HCT116 (cell line): ENCODE results near the gene STRA8. TPM values are rescaled to one million over a fixed set of nuclear protein-coding genes. Genes with fewer than 3 reads are reported as not detected.

Source experiments
- ATAC-seq: fragments of 200-7000 bp; cut with Tn5 transposase; 2 replicates; pipeline ENCODE4 v1.9.1; 2020; ENCODE audit warnings: mild to moderate bottlenecking, moderate library complexity
- BruUV-seq: library from RNA; stranded (reverse); fragments of 400-500 nt; replicated peaks from 2 replicates; lab custom pipeline; 2021; lab: Mats Ljungman, UMichigan
- CTCF ChIA-PET: fragments of 300-600 bp; sonication (Branson Sonifier 250); formaldehyde crosslinking; loops from one replicate; lab custom pipeline; 2021; ENCODE audit warnings: antibody characterized with exemption; lab: Charles Lee
- POLR2A ChIA-PET: fragments of 300-600, 350-600 bp; sonication (Branson Sonifier 250); formaldehyde crosslinking; loops from one replicate; lab custom pipeline; 2021; ENCODE audit warnings: antibody characterized with exemption; lab: Charles Lee
- RAD21 ChIA-PET, 2 experiments: fragments of 300-600 bp; sonication (Branson Sonifier 250); formaldehyde crosslinking; loops; one replicate each; lab custom pipeline; 2023; ENCODE audit warnings: low total read pairs in 2 of 2; ENCODE audit not compliant: uncharacterized antibody in 2 of 2, unreplicated experiment in 2 of 2, low non-redundant PET in 1 of 2; lab: Charles Lee
- DNase-seq: peaks from one replicate; pipeline ENCODE4 v3.0.0-alpha.2; 2010; ENCODE audit warnings: low read depth, low spot score
- H2AFZ ChIP-seq: fragments of 200-600 bp; shearing (Covaris generic), sonication (generic); 2 replicates; pipeline ENCODE4 v1.6.1; 2017; ENCODE audit warnings: low read depth, mixed run types, mixed read lengths, antibody characterized with exemption, low read length; ENCODE audit not compliant: poor library complexity, severe bottlenecking
- H3K27ac ChIP-seq: 2 replicates; pipeline ENCODE4 v1.5.1; 2012; ENCODE audit warnings: low read depth, low read length
- H3K27me3 ChIP-seq: fragments of 200-600 bp; sonication (generic); 2 replicates; pipeline ENCODE4 v1.6.1; 2016; ENCODE audit warnings: mixed run types, low read length, mixed read lengths; ENCODE audit not compliant: insufficient read depth
- H3K36me3 ChIP-seq, 2 experiments: fragments of 200-500 bp in 1 of 2; fragments of 200-600 bp in 1 of 2; sonication (Bioruptor generic) in 1 of 2; sonication (generic) in 1 of 2; 2 replicates each; pipeline versions ENCODE4 v1.5.1 to v1.6.1; 2014 to 2016; ENCODE audit warnings: low read length in 2 of 2, inconsistent platforms in 1 of 2, mixed read lengths in 1 of 2, mixed run types in 1 of 2; ENCODE audit not compliant: insufficient read depth in 2 of 2, control insufficient read depth in 1 of 2
- H3K4me1 ChIP-seq, 2 experiments: fragments of 200-600 bp in 1 of 2; sonication (generic) in 1 of 2; 2 replicates each; pipeline versions ENCODE4 v1.5.1 to v1.6.1; 2012 to 2017; ENCODE audit warnings: low read length in 2 of 2, inconsistent platforms in 1 of 2, mild to moderate bottlenecking in 1 of 2, mixed read lengths in 1 of 2, mixed run types in 1 of 2, moderate library complexity in 1 of 2; ENCODE audit not compliant: insufficient read depth in 2 of 2, control insufficient read depth in 1 of 2
- H3K4me2 ChIP-seq: fragments of 200-600 bp; sonication (generic); 2 replicates; pipeline ENCODE4 v1.6.1; 2017; ENCODE audit warnings: mixed run types, low read length, mixed read lengths
- H3K4me3 ChIP-seq, 2 experiments: fragments of 200-600 bp in 1 of 2; sonication (generic) in 1 of 2; replicated peaks in 1 of 2; 2 replicates each; pipeline ENCODE4 v1.5.1; 2011 to 2016; ENCODE audit warnings: low read length in 2 of 2, control low read depth in 1 of 2, low read depth in 1 of 2, mild to moderate bottlenecking in 1 of 2, mixed read lengths in 1 of 2, mixed run types in 1 of 2
- H3K79me2 ChIP-seq: fragments of 200-600 bp; sonication (generic); 2 replicates; pipeline ENCODE4 v1.6.1; 2017; ENCODE audit warnings: mild to moderate bottlenecking, mixed run types, low read length, moderate library complexity, mixed read lengths; ENCODE audit not compliant: insufficient read depth
- H3K9ac ChIP-seq: fragments of 200-600 bp; sonication (generic); 2 replicates; pipeline ENCODE4 v1.6.1; 2016; ENCODE audit warnings: low read length, mixed read lengths
- H3K9me2 ChIP-seq: fragments of 200-600 bp; sonication (generic), shearing (Covaris generic); 2 replicates; pipeline ENCODE4 v1.6.1; 2017; ENCODE audit warnings: mixed run types, mild to moderate bottlenecking, moderate library complexity; ENCODE audit not compliant: insufficient read depth
- H3K9me3 ChIP-seq, 2 experiments: fragments of 200-500 bp in 1 of 2; fragments of 200-600 bp in 1 of 2; sonication (Bioruptor generic) in 1 of 2; sonication (generic) in 1 of 2; 2 replicates each; pipeline ENCODE4 v1.6.1; 2014 to 2017; ENCODE audit warnings: low read length in 2 of 2, mixed read lengths in 2 of 2, inconsistent platforms in 1 of 2, low read depth in 1 of 2, mild to moderate bottlenecking in 1 of 2, mixed run types in 1 of 2, moderate library complexity in 1 of 2; ENCODE audit not compliant: control insufficient read depth in 1 of 2, insufficient read depth in 1 of 2
- H4K20me1 ChIP-seq: fragments of 200-600 bp; sonication (generic), shearing (Covaris generic); 2 replicates; pipeline ENCODE4 v1.6.1; 2017; ENCODE audit warnings: mixed run types, mild to moderate bottlenecking, moderate library complexity; ENCODE audit not compliant: insufficient read depth
- CBX3 ChIP-seq: IDR thresholded peaks from 2 replicates; pipeline ENCODE4 v1.6.1; 2012; ENCODE audit warnings: low read depth
- CEBPB ChIP-seq: IDR thresholded peaks from 2 replicates; pipeline ENCODE4 v1.6.1; 2012; ENCODE audit warnings: low read depth
- EGR1 ChIP-seq: IDR thresholded peaks from 2 replicates; pipeline ENCODE4 v1.6.1; 2012; ENCODE audit warnings: low read depth
- ELF1 ChIP-seq: IDR thresholded peaks from 2 replicates; pipeline ENCODE4 v1.6.1; 2012; ENCODE audit warnings: low read depth, borderline replicate concordance
- EZH2 ChIP-seq: fragments of 200-600 bp; sonication (generic); IDR thresholded peaks from 2 replicates; pipeline ENCODE4 v1.6.1; 2017; ENCODE audit warnings: antibody characterized with exemption, mixed run types
- EZH2phosphoT487 ChIP-seq: fragments of 200-600 bp; IDR thresholded peaks from 2 replicates; pipeline ENCODE4 v1.6.1; 2018; ENCODE audit warnings: antibody characterized with exemption, borderline replicate concordance
- FOSL1 ChIP-seq: IDR thresholded peaks from 2 replicates; pipeline ENCODE4 v1.6.1; 2012; ENCODE audit warnings: low read depth
- JUND ChIP-seq: IDR thresholded peaks from 2 replicates; pipeline ENCODE4 v1.6.1; 2012
- POLR2A ChIP-seq: IDR thresholded peaks from 2 replicates; pipeline ENCODE4 v1.7.0; 2011; ENCODE audit warnings: borderline replicate concordance; ENCODE audit not compliant: insufficient read depth, insufficient read length; ENCODE audit errors: extremely low read depth
- POLR2AphosphoS5 ChIP-seq: IDR thresholded peaks from 2 replicates; pipeline ENCODE4 v1.6.1; 2011; ENCODE audit warnings: mild to moderate bottlenecking, low read depth, low read length, moderate library complexity
- SIN3A ChIP-seq: IDR thresholded peaks from 2 replicates; pipeline ENCODE4 v1.6.1; 2012; ENCODE audit warnings: low read depth
- SP1 ChIP-seq: IDR thresholded peaks from 2 replicates; pipeline ENCODE4 v1.6.1; 2012; ENCODE audit warnings: low read depth
- TCF7L2 ChIP-seq: IDR thresholded peaks from 2 replicates; pipeline ENCODE4 v1.7.0; 2011; ENCODE audit warnings: borderline replicate concordance, inconsistent platforms; ENCODE audit not compliant: insufficient read depth, insufficient read length; ENCODE audit errors: extremely low read depth
- YY1 ChIP-seq: IDR thresholded peaks from 2 replicates; pipeline ENCODE4 v1.6.1; 2011; ENCODE audit warnings: low read length, low read depth, moderate library complexity, mild to moderate bottlenecking; ENCODE audit not compliant: insufficient replicate concordance; ENCODE audit errors: extremely low read depth
- ZNF274 ChIP-seq: fragments of 200-500 bp; sonication (Bioruptor generic); IDR thresholded peaks from 2 replicates; pipeline ENCODE4 v1.6.1; 2014; ENCODE audit warnings: mild to moderate bottlenecking, low read depth, low read length, inconsistent platforms
- intact Hi-C: fragments of 100-400 bp; cut with micrococcal nuclease; formaldehyde crosslinking; loops from 2 replicates; pipeline ENCODE4 v1.10.0; 2022
- total RNA-seq: library from RNA; stranded (reverse); gene quantifications from one replicate; pipeline ENCODE4 v1.2.1, GENCODE V29; 2021; ENCODE audit not compliant: unreplicated experiment
- TF ChIP-seq, protein P1 (sequence below): IDR thresholded peaks from 2 replicates; pipeline ENCODE4 v1.6.1; 2012
- TF ChIP-seq, protein P2 (sequence below): IDR thresholded peaks from 2 replicates; pipeline ENCODE4 v1.6.1; 2012; ENCODE audit warnings: low read depth
- TF ChIP-seq, protein P3 (sequence below): IDR thresholded peaks from 2 replicates; pipeline ENCODE4 v1.6.1; 2012
- TF ChIP-seq, protein P4 (sequence below), 3 experiments: fragments of 200-600 bp in 1 of 3; sonication (generic) in 1 of 3; IDR thresholded peaks in 2 of 3; conservative IDR thresholded peaks in 1 of 3; 2 replicates each; pipeline ENCODE4 v1.5.1; 2012 to 2017; ENCODE audit warnings: low read depth in 2 of 3, low read length in 2 of 3, antibody characterized with exemption in 1 of 3, borderline replicate concordance in 1 of 3, control low read depth in 1 of 3, mild to moderate bottlenecking in 1 of 3, mixed read lengths in 1 of 3, mixed run types in 1 of 3, moderate library complexity in 1 of 3; ENCODE audit not compliant: insufficient read depth in 1 of 3

Gene STRA8
- total RNA-seq, 1 experiment from 2014 or later, result not detected

- H3K4me3 ChIP-seq, result no peak overlapping the region
- BruUV-seq, result no TSS peak
- RAD21 ChIA-PET, result no interaction called here
Measured at GRCh38 chr7:135285547-135286233, 52.1 kb downstream of the STRA8 start.

More at GRCh38 chr7:135285547-135286233, 52.1 kb downstream of the STRA8 start:
- no peak overlapping the region for H2AFZ ChIP-seq
- H3K9me3 ChIP-seq, result no peaks in the 10 kb centered on the region
- no peaks in the 10 kb centered on the region for H3K27me3 ChIP-seq
- H3K27ac ChIP-seq, result no peak overlapping the region
- DNase-seq (no peak), ATAC-seq (no peak)
- no peak overlapping the region for H3K9ac ChIP-seq
- no peak overlapping the region for H3K4me2 ChIP-seq
- H3K4me1 ChIP-seq, result no peaks in the 10 kb centered on the region; a peak in 1 of 4 replicates
- H3K9me2 ChIP-seq, result no peaks in the 10 kb centered on the region
- H3K79me2 ChIP-seq, result no peaks in the 10 kb centered on the region
- H3K36me3 ChIP-seq, result no peaks in the 10 kb centered on the region
- ChIA-PET CTCF (interaction anchor here (0.9 kb wide), 1 partner anchor 11 kb away, joined by 3 read pairs; no protein-coding TSS in a partner anchor), POLR2A (no interaction called here)
- TF ChIP-seq POLR2AphosphoS5 (no peak), CEBPB (no peak), JUND (no peak), ZNF274 (no peak), SIN3A (no peak), YY1 (no peak), FOSL1 (no peak), EZH2 (no peak), EGR1 (no peak), TCF7L2 (no peak), ELF1 (no peak), EZH2phosphoT487 (no peak), SP1 (no peak), CBX3 (no peak), POLR2A (no peak)
- TF ChIP-seq, protein P1, sequence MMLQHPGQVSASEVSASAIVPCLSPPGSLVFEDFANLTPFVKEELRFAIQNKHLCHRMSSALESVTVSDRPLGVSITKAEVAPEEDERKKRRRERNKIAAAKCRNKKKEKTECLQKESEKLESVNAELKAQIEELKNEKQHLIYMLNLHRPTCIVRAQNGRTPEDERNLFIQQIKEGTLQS, result no peak
- TF ChIP-seq, protein P2, sequence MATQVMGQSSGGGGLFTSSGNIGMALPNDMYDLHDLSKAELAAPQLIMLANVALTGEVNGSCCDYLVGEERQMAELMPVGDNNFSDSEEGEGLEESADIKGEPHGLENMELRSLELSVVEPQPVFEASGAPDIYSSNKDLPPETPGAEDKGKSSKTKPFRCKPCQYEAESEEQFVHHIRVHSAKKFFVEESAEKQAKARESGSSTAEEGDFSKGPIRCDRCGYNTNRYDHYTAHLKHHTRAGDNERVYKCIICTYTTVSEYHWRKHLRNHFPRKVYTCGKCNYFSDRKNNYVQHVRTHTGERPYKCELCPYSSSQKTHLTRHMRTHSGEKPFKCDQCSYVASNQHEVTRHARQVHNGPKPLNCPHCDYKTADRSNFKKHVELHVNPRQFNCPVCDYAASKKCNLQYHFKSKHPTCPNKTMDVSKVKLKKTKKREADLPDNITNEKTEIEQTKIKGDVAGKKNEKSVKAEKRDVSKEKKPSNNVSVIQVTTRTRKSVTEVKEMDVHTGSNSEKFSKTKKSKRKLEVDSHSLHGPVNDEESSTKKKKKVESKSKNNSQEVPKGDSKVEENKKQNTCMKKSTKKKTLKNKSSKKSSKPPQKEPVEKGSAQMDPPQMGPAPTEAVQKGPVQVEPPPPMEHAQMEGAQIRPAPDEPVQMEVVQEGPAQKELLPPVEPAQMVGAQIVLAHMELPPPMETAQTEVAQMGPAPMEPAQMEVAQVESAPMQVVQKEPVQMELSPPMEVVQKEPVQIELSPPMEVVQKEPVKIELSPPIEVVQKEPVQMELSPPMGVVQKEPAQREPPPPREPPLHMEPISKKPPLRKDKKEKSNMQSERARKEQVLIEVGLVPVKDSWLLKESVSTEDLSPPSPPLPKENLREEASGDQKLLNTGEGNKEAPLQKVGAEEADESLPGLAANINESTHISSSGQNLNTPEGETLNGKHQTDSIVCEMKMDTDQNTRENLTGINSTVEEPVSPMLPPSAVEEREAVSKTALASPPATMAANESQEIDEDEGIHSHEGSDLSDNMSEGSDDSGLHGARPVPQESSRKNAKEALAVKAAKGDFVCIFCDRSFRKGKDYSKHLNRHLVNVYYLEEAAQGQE, result no peak
- TF ChIP-seq, protein P3, sequence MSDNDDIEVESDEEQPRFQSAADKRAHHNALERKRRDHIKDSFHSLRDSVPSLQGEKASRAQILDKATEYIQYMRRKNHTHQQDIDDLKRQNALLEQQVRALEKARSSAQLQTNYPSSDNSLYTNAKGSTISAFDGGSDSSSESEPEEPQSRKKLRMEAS, result no peak
- TF ChIP-seq, protein P4, sequence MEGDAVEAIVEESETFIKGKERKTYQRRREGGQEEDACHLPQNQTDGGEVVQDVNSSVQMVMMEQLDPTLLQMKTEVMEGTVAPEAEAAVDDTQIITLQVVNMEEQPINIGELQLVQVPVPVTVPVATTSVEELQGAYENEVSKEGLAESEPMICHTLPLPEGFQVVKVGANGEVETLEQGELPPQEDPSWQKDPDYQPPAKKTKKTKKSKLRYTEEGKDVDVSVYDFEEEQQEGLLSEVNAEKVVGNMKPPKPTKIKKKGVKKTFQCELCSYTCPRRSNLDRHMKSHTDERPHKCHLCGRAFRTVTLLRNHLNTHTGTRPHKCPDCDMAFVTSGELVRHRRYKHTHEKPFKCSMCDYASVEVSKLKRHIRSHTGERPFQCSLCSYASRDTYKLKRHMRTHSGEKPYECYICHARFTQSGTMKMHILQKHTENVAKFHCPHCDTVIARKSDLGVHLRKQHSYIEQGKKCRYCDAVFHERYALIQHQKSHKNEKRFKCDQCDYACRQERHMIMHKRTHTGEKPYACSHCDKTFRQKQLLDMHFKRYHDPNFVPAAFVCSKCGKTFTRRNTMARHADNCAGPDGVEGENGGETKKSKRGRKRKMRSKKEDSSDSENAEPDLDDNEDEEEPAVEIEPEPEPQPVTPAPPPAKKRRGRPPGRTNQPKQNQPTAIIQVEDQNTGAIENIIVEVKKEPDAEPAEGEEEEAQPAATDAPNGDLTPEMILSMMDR (IDR thresholded peaks at IDR 0.05 in 2 of 3, conservative IDR thresholded peaks at IDR 0.05 in 1 of 3; ENCODE audit: borderline replicate concordance in 1 of 3, insufficient read depth in 1 of 3, low read depth in 2 of 3, low read length in 2 of 3), result no peak
- intact Hi-C loops, result loop anchor here (10.0 kb wide), 1 partner anchor 519 kb away; no protein-coding TSS in a partner anchor
- H4K20me1 ChIP-seq, result no peaks in the 10 kb centered on the region
